K562 (cell line): Measurements from ENCODE around the gene PPP1R9A. TPM values are rescaled to one million over a fixed set of nuclear protein-coding genes. Genes with fewer than 3 reads are reported as not detected.

Source experiments
- ATAC-seq: fragments of 200-7000 bp; cut with Tn5 transposase; 3 replicates; pipeline ENCODE4 v1.9.1; 2020; ENCODE audit warnings: moderate library complexity
- BruUV-seq: library from RNA; stranded (reverse); fragments of 400-500 nt; replicated peaks from 2 replicates; lab custom pipeline; 2021; lab: Mats Ljungman, UMichigan
- CTCF ChIA-PET: fragments of 300-600 bp; formaldehyde crosslinking; extraction: SDS; loops from one replicate; lab custom pipeline; 2021; ENCODE audit warnings: low intra/inter-chr PET ratio; lab: Yijun Ruan, JAX
- POLR2A ChIA-PET: fragments of 300-600, 350-650 bp; sonication (Branson Sonifier 250); formaldehyde crosslinking; extraction: SDS; loops from one replicate; lab custom pipeline; 2021; ENCODE audit warnings: antibody characterized with exemption, inconsistent platforms; lab: Yijun Ruan, JAX
- DNase-seq, 4 experiments: peaks; one replicate each; pipeline versions ENCODE4 v3.0.0 to v3.0.0-alpha.2; 2011 to 2018; ENCODE audit warnings: low spot score in 3 of 4, mixed read lengths in 3 of 4; ENCODE audit errors: extremely low read depth in 1 of 4
- FAIRE-seq: peaks from 2 replicates; lab custom pipeline; 2011; peaks lifted over from hg19 to GRCh38; lab: Jason Lieb, UNC
- H2AFZ ChIP-seq: 2 replicates; pipeline ENCODE4 v1.6.0; 2011; ENCODE audit warnings: low read depth, low read length, control low read depth, inconsistent platforms
- H3K27ac ChIP-seq: fragments of 200-600 bp; 3 replicates; pipeline ENCODE4 v1.8.0; 2011; ENCODE audit warnings: low read depth, mild to moderate bottlenecking, control low read depth, inconsistent platforms, low read length, moderate library complexity, mixed read lengths; ENCODE audit errors: extremely low read depth
- H3K27me3 ChIP-seq, 2 experiments: fragments of 300-600 bp in 1 of 2; 2 replicates in 1 of 2; 3 replicates in 1 of 2; pipeline versions ENCODE4 v1.6.0 to v1.8.0; 2011; ENCODE audit warnings: inconsistent platforms in 2 of 2, low read length in 2 of 2, mild to moderate bottlenecking in 1 of 2, mixed read lengths in 1 of 2, moderate library complexity in 1 of 2; ENCODE audit not compliant: control insufficient read depth in 2 of 2, insufficient read depth in 2 of 2
- H3K36me3 ChIP-seq: fragments of 300-600 bp; 3 replicates; pipeline ENCODE4 v1.8.0; 2011; ENCODE audit warnings: mild to moderate bottlenecking, low read length, inconsistent platforms; ENCODE audit not compliant: control insufficient read depth, insufficient read depth
- H3K4me1 ChIP-seq, 2 experiments: fragments of 200-600 bp in 1 of 2; replicated peaks in 1 of 2; 2 replicates in 1 of 2; 3 replicates in 1 of 2; pipeline versions ENCODE4 v1.5.1 to v1.8.0; 2011; ENCODE audit warnings: inconsistent platforms in 2 of 2, low read length in 2 of 2, mild to moderate bottlenecking in 1 of 2, mixed read lengths in 1 of 2, moderate library complexity in 1 of 2; ENCODE audit not compliant: control insufficient read depth in 2 of 2, insufficient read depth in 2 of 2
- H3K4me2 ChIP-seq: 2 replicates; pipeline ENCODE4 v1.6.1; 2011; ENCODE audit warnings: low read length, control low read depth, inconsistent platforms, mixed read lengths; ENCODE audit not compliant: insufficient read depth
- H3K4me3 ChIP-seq: fragments of 200-600 bp; sonication (generic), shearing (Covaris generic); 2 replicates; pipeline ENCODE4 v1.5.1; 2016; ENCODE audit warnings: control low read depth, inconsistent platforms
- H3K79me2 ChIP-seq: fragments of 200-600 bp; 3 replicates; pipeline ENCODE4 v1.8.0; 2011; ENCODE audit warnings: low read length, inconsistent platforms; ENCODE audit not compliant: control insufficient read depth, insufficient read depth
- H3K9ac ChIP-seq, 2 experiments: 2 replicates each; pipeline versions ENCODE4 v1.6.0 to v1.6.1; 2011; ENCODE audit warnings: low read depth in 2 of 2, low read length in 2 of 2, control low read depth in 1 of 2, inconsistent platforms in 1 of 2, mild to moderate bottlenecking in 1 of 2, mixed read lengths in 1 of 2; ENCODE audit not compliant: insufficient read depth in 1 of 2
- H3K9me1 ChIP-seq: one replicate; pipeline ENCODE4 v1.6.0; 2011; ENCODE audit warnings: inconsistent platforms, mild to moderate bottlenecking, low read length, moderate library complexity; ENCODE audit not compliant: control insufficient read depth, insufficient read depth
- H3K9me3 ChIP-seq: replicated peaks from 2 replicates; pipeline ENCODE4 v1.5.1; 2011; ENCODE audit warnings: low read depth, low read length, inconsistent platforms; ENCODE audit not compliant: control insufficient read depth, insufficient read depth
- H4K20me1 ChIP-seq: replicated peaks from 2 replicates; pipeline ENCODE4 v1.6.1; 2011; ENCODE audit warnings: low read length, inconsistent platforms, mixed read lengths; ENCODE audit not compliant: control insufficient read depth, insufficient read depth
- DDX20 ChIP-seq: fragments of 450-650 bp; IDR thresholded peaks from 2 replicates; pipeline ENCODE4 v1.6.1; 2016; ENCODE audit warnings: missing genetic modification characterization, low read depth, mild to moderate bottlenecking, missing compliant biosample characterization, moderate library complexity
- MECOM ChIP-seq: fragments of 250-450 bp; sonication (Bioruptor Pico); IDR thresholded peaks from 2 replicates; pipeline ENCODE4 v1.8.0; 2022; ENCODE audit warnings: inconsistent platforms
- NUFIP1 ChIP-seq: fragments of 450-650 bp; IDR thresholded peaks from 2 replicates; pipeline ENCODE4 v1.6.1; 2018; ENCODE audit not compliant: partially characterized antibody
- POLR2AphosphoS5 ChIP-seq: IDR thresholded peaks from 2 replicates; pipeline ENCODE4 v1.6.1; 2011; ENCODE audit warnings: mild to moderate bottlenecking, low read depth, low read length, moderate library complexity; ENCODE audit not compliant: control insufficient read depth, insufficient read depth
- RBM14 ChIP-seq: fragments of 200-400 bp; formaldehyde crosslinking; IDR thresholded peaks from 2 replicates; pipeline ENCODE4 v1.6.1; 2018; ENCODE audit warnings: low read depth, mild to moderate bottlenecking, low read length, moderate library complexity, borderline replicate concordance; ENCODE audit not compliant: insufficient read depth
- SIN3A ChIP-seq, 2 experiments: fragments of 150-350 bp in 1 of 2; IDR thresholded peaks; 2 replicates each; pipeline ENCODE4 v1.6.1; 2011 to 2016; ENCODE audit warnings: borderline replicate concordance in 2 of 2, low read depth in 2 of 2, low read length in 2 of 2, mild to moderate bottlenecking in 2 of 2, moderate library complexity in 2 of 2; ENCODE audit not compliant: control insufficient read depth in 1 of 2
- TFAM ChIP-seq: fragments of 250-450 bp; sonication (Bioruptor Pico); conservative IDR thresholded peaks from 2 replicates; pipeline ENCODE4 v1.5.0; 2021; ENCODE audit warnings: mild to moderate bottlenecking, moderate library complexity
- U2AF1 ChIP-seq: fragments of 200-400 bp; formaldehyde crosslinking; optimal IDR thresholded peaks from 2 replicates; pipeline ENCODE3; 2017; ENCODE audit warnings: mild to moderate bottlenecking, low read depth, low read length, moderate library complexity
- VEZF1 ChIP-seq: fragments of 200-800 bp; sonication (Bioruptor generic); IDR thresholded peaks from 2 replicates; pipeline ENCODE4 v1.6.1; 2017; ENCODE audit warnings: missing genetic modification characterization, missing compliant biosample characterization
- WGBS: fragments of 100-300 bp; shearing (Covaris generic); methylation state at CpG from one replicate; pipeline ENCODE4 v1.1.6; 2016; ENCODE audit warnings: low coverage, mixed read lengths; ENCODE audit not compliant: insufficient coverage; ENCODE audit errors: missing lambda C conversion rate; 5-methylcytosine and 5-hydroxymethylcytosine counted together
- in situ Hi-C: fragments of 300-500 bp; cut with MboI; formaldehyde crosslinking; loops from 4 replicates; pipeline ENCODE4 v1.15.0; 2018; ENCODE audit warnings: inconsistent platforms, mixed read lengths
- intact Hi-C: fragments of 100-400 bp; cut with micrococcal nuclease; formaldehyde crosslinking; loops from 2 replicates; pipeline ENCODE4 v1.14.2; 2022
- polyA plus RNA-seq, 8 experiments: library from polyadenylated mRNA; depleted of rRNA in 4 of 8; stranded (reverse) in 5 of 8; unstranded in 3 of 8; fragments of >200 nt; fragmentation: Nextera tagmentation in 2 of 8; fragmentation: Illumina TruSeq in 1 of 8; extraction: Ambion mirVana in 2 of 8; extraction: Trizol in 1 of 8; gene quantifications; 2 replicates each; pipeline versions ENCODE4 v1.2.1 to v1.2.3, GENCODE V29; 2011 to 2014; ENCODE audit warnings: inconsistent platforms in 1 of 8, missing spikeins in 1 of 8
- total RNA-seq, 7 experiments: library from RNA; depleted of rRNA in 6 of 7; stranded (reverse); fragments of >200 nt in 6 of 7; fragmentation: Illumina TruSeq in 2 of 7; extraction: Trizol in 2 of 7; gene quantifications; 2 replicates each; pipeline versions ENCODE4 v1.2.1 to v1.2.3, GENCODE V29; 2011 to 2021; ENCODE audit warnings: low replicate concordance in 1 of 7
- TF ChIP-seq, protein P1 (sequence below): fragments of 250-450 bp; sonication (Bioruptor Pico); IDR thresholded peaks from 2 replicates; pipeline ENCODE4 v1.6.1; 2021; ENCODE audit warnings: mild to moderate bottlenecking
- TF ChIP-seq, protein P2 (sequence below): fragments of 250-450 bp; sonication (Bioruptor Pico); IDR thresholded peaks from 2 replicates; pipeline ENCODE4 v1.9.0; 2021; ENCODE audit warnings: mild to moderate bottlenecking, inconsistent platforms

Gene PPP1R9A
- total and polyA plus RNA-seq, 9 of the 15 experiments (the other 6 are each of a cell fraction or from before 2014, with no cell fraction given), result 0.24 TPM; not detected in 8

DNA sequence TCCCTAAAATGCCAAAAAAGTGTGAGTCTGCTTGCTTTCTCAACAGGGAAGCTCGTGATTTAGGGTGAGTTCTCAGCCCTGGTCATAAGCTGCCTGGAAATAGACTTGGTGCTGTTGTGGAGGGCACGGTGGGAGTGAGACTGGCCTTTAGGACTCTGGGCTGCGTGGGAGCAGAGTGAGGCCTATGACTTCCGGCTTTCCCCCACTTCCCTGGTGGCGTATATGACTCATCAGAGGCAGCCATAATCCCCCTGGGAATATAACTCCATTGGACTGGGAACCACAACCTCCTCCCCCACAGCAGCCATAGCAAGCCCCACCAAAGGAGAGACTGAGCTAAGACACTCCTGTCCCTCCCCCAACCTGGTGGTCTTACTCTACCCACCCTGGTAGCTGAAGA is 321.9 kb downstream of the PPP1R9A start:
- intact Hi-C loops (no loop called here), in situ Hi-C loops (no loop called here)
- BruUV-seq, result no TSS peak
- H2AFZ ChIP-seq, result no peak overlapping the region
- no peaks in the 10 kb centered on the region for H3K27me3 ChIP-seq
- no peaks in the 10 kb centered on the region for H4K20me1 ChIP-seq
- ChIA-PET POLR2A (no interaction called here), CTCF (no interaction called here)
- peaks cover 3% of the 10 kb centered on the region for H3K9me3 ChIP-seq
- H3K79me2 ChIP-seq, result no peaks in the 10 kb centered on the region
- 3% methylated on average over 5 of the region's 5 CpGs for WGBS
- H3K4me2 ChIP-seq, result no peak overlapping the region
- no peaks in the 10 kb centered on the region for H3K9me1 ChIP-seq
- no peak overlapping the region for H3K9ac ChIP-seq
- no peak for FAIRE-seq
- DNase-seq, result no peak
- no peaks in the 10 kb centered on the region for H3K36me3 ChIP-seq
- TF ChIP-seq MECOM (CRISPR knock-in tag), result no peak
- TF ChIP-seq, protein P1, sequence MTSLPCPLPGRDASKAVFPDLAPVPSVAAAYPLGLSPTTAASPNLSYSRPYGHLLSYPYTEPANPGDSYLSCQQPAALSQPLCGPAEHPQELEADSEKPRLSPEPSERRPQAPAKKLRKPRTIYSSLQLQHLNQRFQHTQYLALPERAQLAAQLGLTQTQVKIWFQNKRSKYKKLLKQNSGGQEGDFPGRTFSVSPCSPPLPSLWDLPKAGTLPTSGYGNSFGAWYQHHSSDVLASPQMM (CRISPR knock-in tag), result no peak
- no peak for TF ChIP-seq TFAM (CRISPR knock-in tag)
- TF ChIP-seq U2AF1, result no peak
- no peak for TF ChIP-seq VEZF1 (CRISPR knock-in tag)
- no peak for TF ChIP-seq POLR2AphosphoS5
- no peak for TF ChIP-seq RBM14
- TF ChIP-seq SIN3A (IDR thresholded peaks at IDR 0.05; ENCODE audit: borderline replicate concordance in 2 of 2, control insufficient read depth in 1 of 2, low read depth in 2 of 2, low read length in 2 of 2), result no peak
- no peak for TF ChIP-seq DDX20 (tag)
- TF ChIP-seq NUFIP1, result no peak
- TF ChIP-seq, protein P2, sequence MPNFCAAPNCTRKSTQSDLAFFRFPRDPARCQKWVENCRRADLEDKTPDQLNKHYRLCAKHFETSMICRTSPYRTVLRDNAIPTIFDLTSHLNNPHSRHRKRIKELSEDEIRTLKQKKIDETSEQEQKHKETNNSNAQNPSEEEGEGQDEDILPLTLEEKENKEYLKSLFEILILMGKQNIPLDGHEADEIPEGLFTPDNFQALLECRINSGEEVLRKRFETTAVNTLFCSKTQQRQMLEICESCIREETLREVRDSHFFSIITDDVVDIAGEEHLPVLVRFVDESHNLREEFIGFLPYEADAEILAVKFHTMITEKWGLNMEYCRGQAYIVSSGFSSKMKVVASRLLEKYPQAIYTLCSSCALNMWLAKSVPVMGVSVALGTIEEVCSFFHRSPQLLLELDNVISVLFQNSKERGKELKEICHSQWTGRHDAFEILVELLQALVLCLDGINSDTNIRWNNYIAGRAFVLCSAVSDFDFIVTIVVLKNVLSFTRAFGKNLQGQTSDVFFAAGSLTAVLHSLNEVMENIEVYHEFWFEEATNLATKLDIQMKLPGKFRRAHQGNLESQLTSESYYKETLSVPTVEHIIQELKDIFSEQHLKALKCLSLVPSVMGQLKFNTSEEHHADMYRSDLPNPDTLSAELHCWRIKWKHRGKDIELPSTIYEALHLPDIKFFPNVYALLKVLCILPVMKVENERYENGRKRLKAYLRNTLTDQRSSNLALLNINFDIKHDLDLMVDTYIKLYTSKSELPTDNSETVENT (CRISPR knock-in tag), result no peak
- H3K4me1 ChIP-seq, result no peaks in the 10 kb centered on the region
- no peak for ATAC-seq
- H3K4me3 ChIP-seq, result no peak overlapping the region
- H3K27ac ChIP-seq, result no peak overlapping the region
